NCI-H187 (cell line): ENCODE results near the gene SUSD1.
"Not testable (repeated sequence)": the region's sequence is repeated elsewhere in the genome, so short reads cannot be mapped to it uniquely, and the experiment has no call there.

Source experiments
- DNase-seq, 2 experiments: peaks; one replicate each; lab custom pipeline; 2025; lab: John Stamatoyannopoulos, UW

The SUSD1 gene

GRCh38 chr9:112174965-112175795 is at the start of gene SUSD1:
Gene SUSD1, minus strand, starts transcription at chr9:112175297. Its CDS starts 62 bp downstream, at chr9:112175235.
- DNase-seq = no peak

- DNase-seq = no peak
Measured at GRCh38 chr9:112224401-112225289, 49.5 kb upstream of the SUSD1 start.

- no peak for DNase-seq
Measured at GRCh38 chr9:112218908-112219307, 43.8 kb upstream of the SUSD1 start.

DNA sequence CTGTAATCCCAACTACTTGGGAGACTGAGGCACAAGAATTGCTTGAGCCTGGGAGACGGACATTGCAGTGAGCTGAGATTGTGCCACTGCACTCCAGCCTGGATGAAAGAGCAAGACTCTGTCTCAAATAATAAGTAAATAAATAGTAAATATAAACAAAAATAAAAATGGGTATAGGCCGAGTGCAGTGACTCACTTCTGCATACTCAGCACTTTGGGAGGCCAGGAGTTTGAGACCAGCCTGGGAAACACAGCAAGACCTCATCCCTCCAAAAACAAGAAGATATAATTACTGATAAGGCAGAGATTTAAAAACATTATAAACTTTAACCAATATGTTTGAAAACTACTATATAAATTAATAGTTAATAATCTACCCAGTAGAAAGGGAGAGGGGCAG is 37.8 kb upstream of the SUSD1 start:
- DNase-seq = no peak

GRCh38 chr9:112207451-112207850 is 32.4 kb upstream of the SUSD1 start:
- no peak for DNase-seq

DNA sequence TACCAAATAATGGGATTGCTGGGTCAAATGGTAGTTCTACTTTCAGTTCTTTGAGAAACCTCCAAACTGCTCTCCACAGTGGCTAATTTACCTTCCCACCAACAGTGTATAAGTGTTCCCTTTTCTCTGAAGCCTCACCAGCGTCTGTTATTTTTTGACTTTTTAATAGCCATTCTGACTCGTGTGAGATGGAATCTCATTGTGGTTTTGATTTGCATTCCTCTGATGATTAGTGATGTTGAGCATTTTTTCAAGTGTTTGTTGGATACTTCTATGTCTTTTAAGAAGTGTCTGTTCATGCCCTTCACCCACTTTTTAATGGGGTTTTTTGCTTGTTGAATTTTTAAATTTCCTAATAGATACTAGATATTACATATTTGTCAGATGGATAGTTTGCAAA is 28.4 kb upstream of the SUSD1 start:
- DNase-seq = no peak

DNA sequence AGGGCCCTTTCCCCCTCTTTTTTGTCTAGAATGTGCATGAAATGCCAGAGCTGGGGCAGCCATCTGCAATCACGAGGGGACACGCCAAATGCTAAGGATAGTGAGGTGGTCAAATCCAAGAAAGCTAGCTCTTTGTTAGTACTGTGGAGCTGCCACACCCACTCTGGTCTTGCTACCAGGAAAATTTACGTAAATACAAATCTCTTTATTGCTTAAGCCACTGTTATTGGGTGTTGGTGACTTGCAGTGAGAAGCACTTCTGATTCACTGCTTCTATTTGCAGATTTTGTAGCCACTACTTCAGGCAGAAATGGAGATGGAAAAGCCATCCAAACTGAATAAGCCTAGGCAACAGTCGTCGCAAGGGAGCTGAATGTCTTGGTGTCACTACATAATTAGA is 25.6 kb upstream of the SUSD1 start:
- DNase-seq = no peak

GRCh38 chr9:112198646-112199045 is 23.5 kb upstream of the SUSD1 start:
- DNase-seq = no peak

GRCh38 chr9:112194969-112195431 is 19.9 kb upstream of the SUSD1 start:
- DNase-seq = no peak

DNA sequence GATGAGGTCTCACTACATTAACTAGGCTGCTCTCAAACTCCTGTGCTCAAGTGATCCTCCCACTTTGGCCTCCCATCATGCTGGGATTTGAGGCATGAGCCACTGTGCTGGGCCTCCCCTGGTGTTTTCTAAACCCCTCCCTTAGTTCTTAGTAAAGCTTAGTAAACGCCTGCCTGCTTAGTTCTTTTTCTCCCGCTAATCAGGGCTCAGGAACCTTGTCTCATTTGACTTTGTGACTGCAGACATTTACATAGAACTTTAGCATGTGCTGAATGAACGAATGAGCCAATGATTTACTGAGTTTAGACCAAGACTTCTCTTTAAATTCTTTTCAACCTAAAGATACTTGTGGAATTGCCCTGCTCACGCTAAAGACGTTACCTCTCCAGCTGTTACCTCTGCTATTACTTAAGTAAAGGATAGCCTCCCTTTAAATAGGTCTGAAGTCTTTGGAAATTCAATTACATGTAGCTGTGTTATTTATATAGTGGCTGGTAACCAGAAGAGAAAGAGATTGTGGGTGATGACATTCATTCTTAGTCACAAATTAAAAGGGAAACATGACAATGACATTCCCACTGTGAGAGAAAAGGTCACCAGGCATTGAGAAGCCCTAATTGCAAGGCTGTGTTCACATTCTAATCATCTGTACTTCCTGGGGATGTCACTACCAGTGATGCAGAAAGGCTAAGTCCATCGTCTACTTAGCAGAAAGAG is 18.6 kb upstream of the SUSD1 start:
- DNase-seq = no peak

GRCh38 chr9:112190320-112190719 is 15.2 kb upstream of the SUSD1 start:
- not testable (repeated sequence) for DNase-seq

- no peak for DNase-seq
Measured at GRCh38 chr9:112188884-112189283, 13.8 kb upstream of the SUSD1 start.

GRCh38 chr9:112187404-112187803 is 12.3 kb upstream of the SUSD1 start:
- no peak for DNase-seq

- no peak for DNase-seq
Measured at GRCh38 chr9:112186695-112187094, 11.6 kb upstream of the SUSD1 start.

GRCh38 chr9:112184946-112185345 is 9.8 kb upstream of the SUSD1 start:
- no peak for DNase-seq

DNA sequence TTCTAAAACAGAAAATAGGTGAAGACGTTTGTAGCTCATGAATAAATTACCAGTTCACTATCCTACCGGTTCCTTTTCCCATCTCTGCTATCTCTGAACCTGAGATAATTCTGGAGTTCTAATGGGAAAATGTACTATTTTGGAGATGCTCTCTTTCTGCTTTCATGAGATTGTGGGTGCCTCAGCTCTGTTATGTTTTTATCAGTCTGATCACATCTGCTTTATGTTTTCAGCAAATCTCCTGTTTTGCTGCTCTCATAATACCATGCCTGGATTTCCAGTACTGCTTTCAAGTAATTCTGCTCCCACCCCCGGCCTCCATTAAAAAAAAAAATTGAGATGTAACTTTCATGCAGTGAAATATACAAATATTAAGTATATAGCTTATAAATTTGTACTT is 9.1 kb upstream of the SUSD1 start:
- no peak for DNase-seq

- no peak for DNase-seq
Measured at GRCh38 chr9:112180387-112180881, 5.3 kb upstream of the SUSD1 start.

GRCh38 chr9:112179816-112180215 is 4.7 kb upstream of the SUSD1 start:
- DNase-seq = no peak

DNA sequence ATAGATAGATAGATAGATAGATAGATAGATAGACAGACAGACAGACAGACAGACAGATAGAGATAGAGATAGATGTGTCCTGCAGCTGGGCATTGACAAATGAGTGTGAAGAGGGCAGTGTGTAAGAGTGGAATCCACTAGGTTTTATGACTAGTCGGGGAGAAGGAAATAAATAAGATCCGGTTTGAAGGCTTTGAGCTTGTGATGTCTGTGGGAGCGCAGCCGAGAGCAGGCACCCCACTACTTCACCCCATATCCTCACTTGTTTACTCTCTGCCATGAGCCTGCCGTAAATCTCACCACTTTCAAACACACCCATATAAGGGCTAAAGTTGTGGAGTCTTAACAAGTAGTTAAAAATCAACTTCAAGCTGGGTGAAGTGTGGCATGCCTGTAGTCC is 1.4 kb upstream of the SUSD1 start:
- no peak for DNase-seq

- no peak for DNase-seq
Measured at GRCh38 chr9:112175796-112176315, 759 bp upstream of the SUSD1 start.

DNA sequence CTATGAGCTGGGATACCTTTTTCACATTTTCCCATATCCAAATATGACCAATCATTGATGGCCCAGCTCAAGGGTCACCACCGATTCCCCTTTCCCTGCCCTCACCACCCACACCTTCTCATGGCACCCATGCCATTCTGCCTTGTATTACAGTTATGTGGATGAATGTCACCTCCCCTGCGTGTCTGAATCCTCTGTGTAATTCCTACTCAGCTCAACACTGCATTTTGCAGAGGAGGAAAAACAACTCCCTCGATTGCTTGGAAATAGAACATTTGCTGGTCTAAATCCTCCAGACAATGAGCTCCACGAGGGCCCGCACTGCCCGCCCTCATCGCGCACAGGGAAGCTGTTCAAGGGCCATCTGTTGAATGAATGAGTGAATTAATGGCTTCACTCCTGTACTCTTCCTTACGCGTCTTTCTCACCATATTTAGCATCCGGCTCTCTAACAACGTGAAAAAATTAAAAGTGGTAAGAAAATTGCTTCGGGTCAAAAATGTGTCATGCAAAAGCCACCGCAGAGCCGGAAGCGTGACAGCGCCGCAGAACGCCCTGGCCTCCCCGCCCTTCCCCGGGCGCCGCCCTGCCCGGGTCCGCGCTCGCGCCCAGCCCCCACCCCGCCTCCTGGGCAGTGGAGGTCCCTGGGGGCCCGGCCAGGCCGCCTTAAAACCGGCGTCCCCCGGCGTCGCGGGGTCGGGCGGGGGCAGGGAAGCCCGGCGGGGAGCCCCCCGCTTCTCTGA is 704 bp downstream of the SUSD1 start:
- no peak for DNase-seq
